H9 (cell line): Measurements from ENCODE around the gene VASH2. TPM values are rescaled to one million over a fixed set of nuclear protein-coding genes. Genes with fewer than 3 reads are reported as not detected.

ENCODE experiments used
- DNase-seq: peaks from one replicate; pipeline ENCODE4 v3.0.0-alpha.2; 2017
- H2AFZ ChIP-seq: one replicate; pipeline ENCODE4 v1.6.1; 2013; ENCODE audit warnings: mild to moderate bottlenecking, low read length, control low read depth, moderate library complexity
- H2AK5ac ChIP-seq: 2 replicates; pipeline ENCODE4 v1.6.1; 2013; ENCODE audit warnings: low read length, control low read depth, mixed read lengths; ENCODE audit not compliant: insufficient read length
- H2BK120ac ChIP-seq: one replicate; pipeline ENCODE4 v1.6.1; 2013; ENCODE audit warnings: low read depth, mild to moderate bottlenecking, low read length, control low read depth, inconsistent platforms; ENCODE audit not compliant: poor library complexity, severe bottlenecking
- H2BK12ac ChIP-seq: 2 replicates; pipeline ENCODE4 v1.6.1; 2013; ENCODE audit warnings: low read length, control low read depth, mixed read lengths, low read depth; ENCODE audit not compliant: insufficient read length
- H2BK15ac ChIP-seq: 2 replicates; pipeline ENCODE4 v1.6.1; 2013; ENCODE audit warnings: low read depth, low read length, control low read depth
- H2BK20ac ChIP-seq: one replicate; pipeline ENCODE4 v1.6.1; 2013; ENCODE audit warnings: low read depth, mild to moderate bottlenecking, low read length, control low read depth, inconsistent platforms; ENCODE audit not compliant: poor library complexity, severe bottlenecking
- H2BK5ac ChIP-seq: 2 replicates; pipeline ENCODE4 v1.6.1; 2013; ENCODE audit warnings: low read length, control low read depth, mixed read lengths; ENCODE audit not compliant: insufficient read length
- H3K14ac ChIP-seq: 2 replicates; pipeline ENCODE4 v1.6.1; 2013; ENCODE audit warnings: low read length, control low read depth; ENCODE audit not compliant: insufficient read depth
- H3K18ac ChIP-seq: 2 replicates; pipeline ENCODE4 v1.6.1; 2013; ENCODE audit warnings: low read depth, mild to moderate bottlenecking, mixed read lengths, low read length, control low read depth; ENCODE audit not compliant: insufficient read length
- H3K23ac ChIP-seq: 2 replicates; pipeline ENCODE4 v1.6.1; 2013; ENCODE audit warnings: low read length, control low read depth, mixed read lengths, low read depth; ENCODE audit not compliant: insufficient read length
- H3K23me2 ChIP-seq: 2 replicates; pipeline ENCODE4 v1.6.1; 2013; ENCODE audit warnings: low read depth, mild to moderate bottlenecking, mixed read lengths, low read length, control low read depth; ENCODE audit not compliant: insufficient read length, poor library complexity, severe bottlenecking
- H3K27ac ChIP-seq: 2 replicates; pipeline ENCODE4 v1.5.1; 2013; ENCODE audit warnings: low read length, control low read depth, mixed read lengths, low read depth; ENCODE audit not compliant: insufficient read length
- H3K27me3 ChIP-seq: 2 replicates; pipeline ENCODE4 v1.6.1; 2013; ENCODE audit warnings: low read length, control low read depth, inconsistent platforms; ENCODE audit not compliant: insufficient read depth
- H3K4ac ChIP-seq: 2 replicates; pipeline ENCODE4 v1.6.1; 2013; ENCODE audit warnings: low read depth, mild to moderate bottlenecking, control low read depth, inconsistent platforms, low read length, moderate library complexity
- H3K4me1 ChIP-seq: 2 replicates; pipeline ENCODE4 v1.6.1; 2013; ENCODE audit warnings: low read length, control low read depth, inconsistent platforms; ENCODE audit not compliant: insufficient read depth
- H3K4me2 ChIP-seq: 2 replicates; pipeline ENCODE4 v1.6.1; 2013; ENCODE audit warnings: low read length, control low read depth, mixed read lengths; ENCODE audit not compliant: insufficient read length, insufficient read depth
- H3K56ac ChIP-seq: 2 replicates; pipeline ENCODE4 v1.6.1; 2013; ENCODE audit warnings: low read depth, mild to moderate bottlenecking, mixed read lengths, low read length, control low read depth; ENCODE audit not compliant: insufficient read length
- H3K79me1 ChIP-seq: 2 replicates; pipeline ENCODE4 v1.6.1; 2013; ENCODE audit warnings: low read depth, mild to moderate bottlenecking, moderate library complexity, low read length, control low read depth, inconsistent platforms; ENCODE audit not compliant: insufficient read depth, poor library complexity, severe bottlenecking
- H3K79me2 ChIP-seq: 2 replicates; pipeline ENCODE4 v1.6.1; 2013; ENCODE audit warnings: low read length, control low read depth, inconsistent platforms; ENCODE audit not compliant: insufficient read depth
- H3K9ac ChIP-seq: 2 replicates; pipeline ENCODE4 v1.6.1; 2013; ENCODE audit warnings: low read length, control low read depth, mixed read lengths; ENCODE audit not compliant: insufficient read length; ENCODE audit errors: extremely low read depth
- H3K9me3 ChIP-seq: one replicate; pipeline ENCODE4 v1.6.1; 2013; ENCODE audit warnings: low read depth, low read length, inconsistent platforms; ENCODE audit not compliant: control insufficient read depth
- H3T11ph ChIP-seq: one replicate; pipeline ENCODE4 v1.6.1; 2013; ENCODE audit warnings: mild to moderate bottlenecking, low read length, control low read depth, inconsistent platforms
- H4K20me1 ChIP-seq: one replicate; pipeline ENCODE4 v1.6.1; 2013; ENCODE audit not compliant: control insufficient read depth, insufficient read length, insufficient read depth
- H4K5ac ChIP-seq: 2 replicates; pipeline ENCODE4 v1.6.1; 2013; ENCODE audit warnings: low read depth, mild to moderate bottlenecking, mixed read lengths, low read length, control low read depth; ENCODE audit not compliant: insufficient read length
- H4K8ac ChIP-seq: replicated peaks from 2 replicates; pipeline ENCODE4 v1.6.1; 2013; ENCODE audit warnings: low read length, control low read depth, mixed read lengths, low read depth; ENCODE audit not compliant: insufficient read length
- H4K91ac ChIP-seq: 2 replicates; pipeline ENCODE4 v1.6.1; 2013; ENCODE audit warnings: low read depth, mild to moderate bottlenecking, moderate library complexity, mixed read lengths, low read length, control low read depth; ENCODE audit not compliant: insufficient read length
- H3K27ac Mint-ChIP-seq, 3 experiments: 2 replicates in 2 of 3; 3 replicates in 1 of 3; pipeline ENCODE4 v1.8.0; 2020 to 2021; ENCODE audit warnings: mixed read lengths in 3 of 3, mild to moderate bottlenecking in 1 of 3, moderate library complexity in 1 of 3
- H3K27me3 Mint-ChIP-seq: 2 replicates; pipeline ENCODE4 v1.8.0; 2021; ENCODE audit warnings: low read depth, mild to moderate bottlenecking, moderate library complexity, mixed read lengths
- H3K36me3 Mint-ChIP-seq, 3 experiments: 2 replicates in 2 of 3; 3 replicates in 1 of 3; pipeline ENCODE4 v1.8.0; 2020 to 2021; ENCODE audit warnings: low read depth in 3 of 3, mixed read lengths in 3 of 3; ENCODE audit not compliant: insufficient read depth in 1 of 3
- H3K4me1 Mint-ChIP-seq, 2 experiments: 2 replicates each; pipeline ENCODE4 v1.8.0; 2020; ENCODE audit warnings: mixed read lengths in 2 of 2
- H3K4me3 Mint-ChIP-seq, 2 experiments: 2 replicates in 1 of 2; 3 replicates in 1 of 2; pipeline ENCODE4 v1.8.0; 2020 to 2021; ENCODE audit warnings: mild to moderate bottlenecking in 2 of 2, mixed read lengths in 2 of 2, moderate library complexity in 1 of 2
- H3K9me3 Mint-ChIP-seq, 2 experiments: 2 replicates in 1 of 2; 3 replicates in 1 of 2; pipeline ENCODE4 v1.8.0; 2020; ENCODE audit warnings: mild to moderate bottlenecking in 2 of 2, mixed read lengths in 2 of 2, moderate library complexity in 1 of 2
- WGBS: extraction: QIAGEN DNeasy Blood & Tissue Kit; methylation state at CpG from one replicate; pipeline ENCODE4 v1.1.7; 2013; ENCODE audit warnings: missing lambda C conversion rate, low lambda C conversion rate, mixed read lengths; ENCODE audit not compliant: insufficient read length; ENCODE audit errors: extremely low coverage; 5-methylcytosine and 5-hydroxymethylcytosine counted together
- total RNA-seq: library from RNA; stranded (reverse); gene quantifications from 2 replicates; pipeline ENCODE4 v1.2.1, GENCODE V29; 2021
- TF ChIP-seq, protein P1 (sequence below): fragments of 200-600 bp; sonication (generic); conservative IDR thresholded peaks from 3 replicates; pipeline ENCODE4 v1.8.0; 2021; ENCODE audit warnings: antibody characterized with exemption, mild to moderate bottlenecking

The VASH2 gene
- total RNA-seq, 1 experiment from 2014 or later, result 76.1 TPM

DNA sequence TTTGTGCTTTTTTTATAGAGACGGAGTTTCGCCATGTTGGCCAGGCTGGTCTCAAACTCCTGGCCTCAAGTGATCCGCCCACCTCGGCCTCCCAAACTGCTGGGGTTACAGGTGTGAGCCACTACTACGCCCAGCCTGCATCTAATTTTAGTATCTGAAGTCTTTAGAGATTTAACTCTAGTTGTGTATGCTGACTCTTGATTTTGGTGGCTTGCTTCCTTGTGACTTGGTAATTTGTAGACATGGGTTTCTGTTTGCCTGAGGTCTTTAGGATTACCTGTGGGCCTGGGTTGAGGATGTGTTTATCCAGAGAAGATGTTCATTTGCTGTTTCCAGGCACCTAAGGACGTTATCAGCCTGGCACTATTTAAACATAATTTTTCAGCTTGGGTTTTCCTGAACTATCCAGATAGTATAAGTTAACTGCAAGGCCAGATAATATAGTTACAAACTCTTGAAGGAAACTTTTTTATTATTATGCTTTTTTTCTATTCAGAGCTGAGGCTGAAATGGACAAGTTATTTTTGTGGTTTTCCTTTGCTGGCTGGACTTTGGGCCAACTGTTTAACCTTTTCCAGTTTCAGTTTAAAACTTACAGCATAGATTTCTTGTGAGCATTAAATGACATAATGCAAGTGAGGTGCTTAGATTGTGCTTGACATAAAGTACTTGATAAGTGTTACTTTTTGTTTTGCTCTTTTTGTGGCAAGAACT lies 7.5 kb upstream of the VASH2 start:
- no peak overlapping the region for H4K5ac ChIP-seq
- no peak overlapping the region for H2AFZ ChIP-seq
- DNase-seq, result no peak
- H3K4me1 Mint-ChIP-seq, result peaks cover 18 to 20% of the 10 kb centered on the region in 2 experiments
- peaks cover 0 to 8% (median 3%) of the 10 kb centered on the region in 3 experiments; a peak in 1 of 7 replicates for H3K36me3 Mint-ChIP-seq
- no peak overlapping the region for H3K18ac ChIP-seq
- H3K56ac ChIP-seq, result no peak overlapping the region
- H3K27me3 ChIP-seq, result no peaks in the 10 kb centered on the region
- no peak overlapping the region for H2BK120ac ChIP-seq
- no peak overlapping the region for H2BK5ac ChIP-seq
- no peaks in the 10 kb centered on the region for H3K79me1 ChIP-seq
- no peak overlapping the region for H3K27ac Mint-ChIP-seq
- H3K4ac ChIP-seq, result no peak overlapping the region
- H3T11ph ChIP-seq, result no peak overlapping the region
- peaks cover 0 to 4% of the 10 kb centered on the region in 2 experiments; a peak in 3 of 5 replicates for H3K9me3 Mint-ChIP-seq
- H3K4me1 ChIP-seq, result peaks cover 4% of the 10 kb centered on the region; the same call in 1 of the 2 replicates
- H3K27me3 Mint-ChIP-seq, result no peaks in the 10 kb centered on the region; the same call in 1 of the 2 replicates
- no peak overlapping the region for H3K4me3 Mint-ChIP-seq
- no peaks in the 10 kb centered on the region for H3K79me2 ChIP-seq
- no peak overlapping the region for H2BK20ac ChIP-seq
- no peak overlapping the region for H3K27ac ChIP-seq
- no peak overlapping the region for H3K23ac ChIP-seq
- no peak overlapping the region for H2AK5ac ChIP-seq
- H3K14ac ChIP-seq, result no peak overlapping the region
- H4K91ac ChIP-seq, result no peak overlapping the region
- no peak overlapping the region for H2BK15ac ChIP-seq
- no peaks in the 10 kb centered on the region for H4K20me1 ChIP-seq
- no peaks in the 10 kb centered on the region for H3K23me2 ChIP-seq
- H3K9me3 ChIP-seq, result no peaks in the 10 kb centered on the region
- no peak overlapping the region for H3K9ac ChIP-seq
- no peak overlapping the region for H4K8ac ChIP-seq
- WGBS, result no CpG with 5 or more reads among the region's 6 CpGs
- no peak overlapping the region for H3K4me2 ChIP-seq
- TF ChIP-seq, protein P1, sequence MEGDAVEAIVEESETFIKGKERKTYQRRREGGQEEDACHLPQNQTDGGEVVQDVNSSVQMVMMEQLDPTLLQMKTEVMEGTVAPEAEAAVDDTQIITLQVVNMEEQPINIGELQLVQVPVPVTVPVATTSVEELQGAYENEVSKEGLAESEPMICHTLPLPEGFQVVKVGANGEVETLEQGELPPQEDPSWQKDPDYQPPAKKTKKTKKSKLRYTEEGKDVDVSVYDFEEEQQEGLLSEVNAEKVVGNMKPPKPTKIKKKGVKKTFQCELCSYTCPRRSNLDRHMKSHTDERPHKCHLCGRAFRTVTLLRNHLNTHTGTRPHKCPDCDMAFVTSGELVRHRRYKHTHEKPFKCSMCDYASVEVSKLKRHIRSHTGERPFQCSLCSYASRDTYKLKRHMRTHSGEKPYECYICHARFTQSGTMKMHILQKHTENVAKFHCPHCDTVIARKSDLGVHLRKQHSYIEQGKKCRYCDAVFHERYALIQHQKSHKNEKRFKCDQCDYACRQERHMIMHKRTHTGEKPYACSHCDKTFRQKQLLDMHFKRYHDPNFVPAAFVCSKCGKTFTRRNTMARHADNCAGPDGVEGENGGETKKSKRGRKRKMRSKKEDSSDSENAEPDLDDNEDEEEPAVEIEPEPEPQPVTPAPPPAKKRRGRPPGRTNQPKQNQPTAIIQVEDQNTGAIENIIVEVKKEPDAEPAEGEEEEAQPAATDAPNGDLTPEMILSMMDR, result no peak
- H2BK12ac ChIP-seq, result no peak overlapping the region
